ENCODE data around the gene SUCLG2.

Gene SUCLG2

GRCh38 chr3:67646586-67647234 lies 7.7 kb downstream of the SUCLG2 start:
- H3K4me3 ChIP-seq (ENCODE audit: low read length) = no peak overlapping the region
- H3K27ac ChIP-seq (ENCODE audit: low read depth, low read length) = no peak overlapping the region
- no peak overlapping the region for H3K9ac ChIP-seq (ENCODE audit: low read length)
- H3K27me3 ChIP-seq (ENCODE audit: control insufficient read depth, insufficient read depth, low read length) = no peaks in the 10 kb centered on the region
- H3K4me1 ChIP-seq (ENCODE audit: control insufficient read depth, insufficient read depth, low read length) = no peaks in the 10 kb centered on the region
- H3K36me3 ChIP-seq (ENCODE audit: control insufficient read depth, insufficient read depth, low read length) = no peaks in the 10 kb centered on the region

GRCh38 chr3:67644827-67645226 lies 9.6 kb downstream of the SUCLG2 start:
- no peak overlapping the region for H3K27ac ChIP-seq (ENCODE audit: low read depth, low read length)
- no peaks in the 10 kb centered on the region for H3K27me3 ChIP-seq (ENCODE audit: control insufficient read depth, insufficient read depth, low read length)
- H3K36me3 ChIP-seq (ENCODE audit: control insufficient read depth, insufficient read depth, low read length) = no peaks in the 10 kb centered on the region
- no peaks in the 10 kb centered on the region for H3K4me1 ChIP-seq (ENCODE audit: control insufficient read depth, insufficient read depth, low read length)
- H3K9ac ChIP-seq (ENCODE audit: low read length) = no peak overlapping the region
- H3K4me3 ChIP-seq (ENCODE audit: low read length) = no peak overlapping the region

- no peak overlapping the region for H3K4me3 ChIP-seq (ENCODE audit: low read length)
- H3K27me3 ChIP-seq (ENCODE audit: control insufficient read depth, insufficient read depth, low read length) = no peaks in the 10 kb centered on the region
- H3K9ac ChIP-seq (ENCODE audit: low read length) = no peak overlapping the region
- no peaks in the 10 kb centered on the region for H3K4me1 ChIP-seq (ENCODE audit: control insufficient read depth, insufficient read depth, low read length)
- H3K27ac ChIP-seq (ENCODE audit: low read depth, low read length) = no peak overlapping the region
- H3K36me3 ChIP-seq (ENCODE audit: control insufficient read depth, insufficient read depth, low read length) = no peaks in the 10 kb centered on the region
Measured at GRCh38 chr3:67642734-67643133, 11.7 kb downstream of the SUCLG2 start.

- no peaks in the 10 kb centered on the region for H3K36me3 ChIP-seq (ENCODE audit: control insufficient read depth, insufficient read depth, low read length)
- H3K4me3 ChIP-seq (ENCODE audit: low read length) = no peak overlapping the region
- H3K27ac ChIP-seq (ENCODE audit: low read depth, low read length) = no peak overlapping the region
- H3K9ac ChIP-seq (ENCODE audit: low read length) = no peak overlapping the region
- no peaks in the 10 kb centered on the region for H3K27me3 ChIP-seq (ENCODE audit: control insufficient read depth, insufficient read depth, low read length)
- H3K4me1 ChIP-seq (ENCODE audit: control insufficient read depth, insufficient read depth, low read length) = no peaks in the 10 kb centered on the region
Measured at GRCh38 chr3:67642190-67642589, 12.2 kb downstream of the SUCLG2 start.

- no peak overlapping the region for H3K9ac ChIP-seq (ENCODE audit: low read length)
- no peaks in the 10 kb centered on the region for H3K27me3 ChIP-seq (ENCODE audit: control insufficient read depth, insufficient read depth, low read length)
- no peaks in the 10 kb centered on the region for H3K36me3 ChIP-seq (ENCODE audit: control insufficient read depth, insufficient read depth, low read length)
- no peak overlapping the region for H3K27ac ChIP-seq (ENCODE audit: low read depth, low read length)
- no peak overlapping the region for H3K4me3 ChIP-seq (ENCODE audit: low read length)
- H3K4me1 ChIP-seq (ENCODE audit: control insufficient read depth, insufficient read depth, low read length) = no peaks in the 10 kb centered on the region
Measured at GRCh38 chr3:67641451-67641850, 13.0 kb downstream of the SUCLG2 start.

- H3K36me3 ChIP-seq (ENCODE audit: control insufficient read depth, insufficient read depth, low read length) = no peaks in the 10 kb centered on the region
- no peaks in the 10 kb centered on the region for H3K27me3 ChIP-seq (ENCODE audit: control insufficient read depth, insufficient read depth, low read length)
- H3K4me1 ChIP-seq (ENCODE audit: control insufficient read depth, insufficient read depth, low read length) = no peaks in the 10 kb centered on the region
- H3K9ac ChIP-seq (ENCODE audit: low read length) = no peak overlapping the region
- H3K27ac ChIP-seq (ENCODE audit: low read depth, low read length) = no peak overlapping the region
- H3K4me3 ChIP-seq (ENCODE audit: low read length) = no peak overlapping the region
Measured at GRCh38 chr3:67640023-67640660, 14.3 kb downstream of the SUCLG2 start.

- H3K27me3 ChIP-seq (ENCODE audit: control insufficient read depth, insufficient read depth, low read length) = no peaks in the 10 kb centered on the region
- H3K9ac ChIP-seq (ENCODE audit: low read length) = no peak overlapping the region
- H3K36me3 ChIP-seq (ENCODE audit: control insufficient read depth, insufficient read depth, low read length) = no peaks in the 10 kb centered on the region
- no peaks in the 10 kb centered on the region for H3K4me1 ChIP-seq (ENCODE audit: control insufficient read depth, insufficient read depth, low read length)
- H3K4me3 ChIP-seq (ENCODE audit: low read length) = no peak overlapping the region
- H3K27ac ChIP-seq (ENCODE audit: low read depth, low read length) = no peak overlapping the region
Measured at GRCh38 chr3:67637255-67637900, 17.0 kb downstream of the SUCLG2 start.

GRCh38 chr3:67635806-67636205 lies 18.6 kb downstream of the SUCLG2 start:
- no peak overlapping the region for H3K27ac ChIP-seq (ENCODE audit: low read depth, low read length)
- no peak overlapping the region for H3K4me3 ChIP-seq (ENCODE audit: low read length)
- no peaks in the 10 kb centered on the region for H3K4me1 ChIP-seq (ENCODE audit: control insufficient read depth, insufficient read depth, low read length)
- no peaks in the 10 kb centered on the region for H3K36me3 ChIP-seq (ENCODE audit: control insufficient read depth, insufficient read depth, low read length)
- H3K27me3 ChIP-seq (ENCODE audit: control insufficient read depth, insufficient read depth, low read length) = no peaks in the 10 kb centered on the region
- no peak overlapping the region for H3K9ac ChIP-seq (ENCODE audit: low read length)

- H3K4me3 ChIP-seq (ENCODE audit: low read length) = no peak overlapping the region
- no peaks in the 10 kb centered on the region for H3K27me3 ChIP-seq (ENCODE audit: control insufficient read depth, insufficient read depth, low read length)
- no peak overlapping the region for H3K27ac ChIP-seq (ENCODE audit: low read depth, low read length)
- no peaks in the 10 kb centered on the region for H3K4me1 ChIP-seq (ENCODE audit: control insufficient read depth, insufficient read depth, low read length)
- H3K36me3 ChIP-seq (ENCODE audit: control insufficient read depth, insufficient read depth, low read length) = no peaks in the 10 kb centered on the region
- H3K9ac ChIP-seq (ENCODE audit: low read length) = no peak overlapping the region
Measured at GRCh38 chr3:67635257-67635656, 19.2 kb downstream of the SUCLG2 start.

GRCh38 chr3:67630666-67631362 lies 23.6 kb downstream of the SUCLG2 start:
- H3K9ac ChIP-seq (ENCODE audit: low read length) = no peak overlapping the region
- no peak overlapping the region for H3K27ac ChIP-seq (ENCODE audit: low read depth, low read length)
- H3K27me3 ChIP-seq (ENCODE audit: control insufficient read depth, insufficient read depth, low read length) = no peaks in the 10 kb centered on the region
- no peaks in the 10 kb centered on the region for H3K4me1 ChIP-seq (ENCODE audit: control insufficient read depth, insufficient read depth, low read length)
- no peak overlapping the region for H3K4me3 ChIP-seq (ENCODE audit: low read length)
- no peaks in the 10 kb centered on the region for H3K36me3 ChIP-seq (ENCODE audit: control insufficient read depth, insufficient read depth, low read length)

GRCh38 chr3:67624687-67625086 lies 29.7 kb downstream of the SUCLG2 start:
- no peak overlapping the region for H3K27ac ChIP-seq (ENCODE audit: low read depth, low read length)
- no peaks in the 10 kb centered on the region for H3K27me3 ChIP-seq (ENCODE audit: control insufficient read depth, insufficient read depth, low read length)
- H3K4me3 ChIP-seq (ENCODE audit: low read length) = no peak overlapping the region
- H3K9ac ChIP-seq (ENCODE audit: low read length) = no peak overlapping the region
- no peaks in the 10 kb centered on the region for H3K36me3 ChIP-seq (ENCODE audit: control insufficient read depth, insufficient read depth, low read length)
- H3K4me1 ChIP-seq (ENCODE audit: control insufficient read depth, insufficient read depth, low read length) = no peaks in the 10 kb centered on the region

- H3K36me3 ChIP-seq (ENCODE audit: control insufficient read depth, insufficient read depth, low read length) = no peaks in the 10 kb centered on the region
- no peak overlapping the region for H3K4me3 ChIP-seq (ENCODE audit: low read length)
- no peaks in the 10 kb centered on the region for H3K27me3 ChIP-seq (ENCODE audit: control insufficient read depth, insufficient read depth, low read length)
- H3K9ac ChIP-seq (ENCODE audit: low read length) = no peak overlapping the region
- no peak overlapping the region for H3K27ac ChIP-seq (ENCODE audit: low read depth, low read length)
- no peaks in the 10 kb centered on the region for H3K4me1 ChIP-seq (ENCODE audit: control insufficient read depth, insufficient read depth, low read length)
Measured at GRCh38 chr3:67624078-67624477, 30.3 kb downstream of the SUCLG2 start.

Data from rectal smooth muscle tissue (tissue), 1 donor.